WTC11 (cell line): ENCODE measurements around the gene KCNMA1. TPM values are rescaled to one million over a fixed set of nuclear protein-coding genes. Genes with fewer than 3 reads are reported as not detected.

Source experiments
- ATAC-seq: fragments of 200-7000 bp; cut with Tn5 transposase; 2 replicates; pipeline ENCODE4 v1.10.0; 2021; ENCODE audit warnings: mild to moderate bottlenecking, moderate library complexity
- CTCF ChIA-PET: fragments of 300-600 bp; sonication (Branson Sonifier 250); formaldehyde crosslinking; loops from one replicate; lab custom pipeline; 2021; ENCODE audit warnings: antibody characterized with exemption; lab: Charles Lee
- POLR2A ChIA-PET: fragments of 350-600 bp; sonication (Branson Sonifier 250); formaldehyde crosslinking; loops from one replicate; lab custom pipeline; 2021; ENCODE audit warnings: antibody characterized with exemption; lab: Charles Lee
- DNase-seq: peaks from one replicate; pipeline ENCODE4 v3.0.0; 2021; ENCODE audit warnings: low spot score
- H3K27ac Mint-ChIP-seq: 2 replicates; pipeline ENCODE4 v1.8.0; 2021; ENCODE audit warnings: mixed read lengths
- H3K27me3 Mint-ChIP-seq: 2 replicates; pipeline ENCODE4 v1.8.0; 2021; ENCODE audit warnings: low read depth, mild to moderate bottlenecking, moderate library complexity, mixed read lengths
- H3K36me3 Mint-ChIP-seq: 2 replicates; pipeline ENCODE4 v1.8.0; 2021; ENCODE audit warnings: mixed read lengths
- H3K4me1 Mint-ChIP-seq: 2 replicates; pipeline ENCODE4 v1.8.0; 2022; ENCODE audit warnings: mixed read lengths
- H3K4me3 Mint-ChIP-seq: 2 replicates; pipeline ENCODE4 v1.8.0; 2021; ENCODE audit warnings: mild to moderate bottlenecking, moderate library complexity, mixed read lengths
- H3K9me3 Mint-ChIP-seq: 2 replicates; pipeline ENCODE4 v1.8.0; 2021; ENCODE audit warnings: mixed read lengths
- ARID4B ChIP-seq: sonication (generic); formaldehyde crosslinking; IDR thresholded peaks from 2 replicates; pipeline ENCODE4 v1.8.0; 2023; ENCODE audit warnings: missing genetic modification reagents, mild to moderate bottlenecking, borderline replicate concordance
- CREM ChIP-seq: sonication (generic); formaldehyde crosslinking; IDR thresholded peaks from 2 replicates; pipeline ENCODE4 v1.8.1; 2022; ENCODE audit warnings: mild to moderate bottlenecking, missing genetic modification reagents, moderate library complexity
- MYBL2 ChIP-seq: sonication (generic); formaldehyde crosslinking; IDR thresholded peaks from 2 replicates; pipeline ENCODE4 v1.8.1; 2023; ENCODE audit warnings: mild to moderate bottlenecking, moderate library complexity, missing genetic modification reagents
- PREB ChIP-seq: sonication (generic); formaldehyde crosslinking; IDR thresholded peaks from 2 replicates; pipeline ENCODE4 v1.8.1; 2022; ENCODE audit warnings: mild to moderate bottlenecking, missing genetic modification reagents, moderate library complexity, borderline replicate concordance
- SMAD3 ChIP-seq: sonication (generic); formaldehyde crosslinking; IDR thresholded peaks from 2 replicates; pipeline ENCODE4 v1.8.0; 2022; ENCODE audit warnings: missing genetic modification reagents, mild to moderate bottlenecking, borderline replicate concordance
- SMAD4 ChIP-seq: sonication (generic); formaldehyde crosslinking; IDR thresholded peaks from 2 replicates; pipeline ENCODE4 v1.8.0; 2022; ENCODE audit warnings: mild to moderate bottlenecking, missing genetic modification reagents
- SOX15 ChIP-seq: fragments of 250-450 bp; sonication (Bioruptor Pico); IDR thresholded peaks from 2 replicates; pipeline ENCODE4 v1.9.0; 2021; ENCODE audit warnings: mild to moderate bottlenecking
- TCF7 ChIP-seq: sonication (generic); formaldehyde crosslinking; IDR thresholded peaks from 2 replicates; pipeline ENCODE4 v1.8.0; 2022; ENCODE audit warnings: mild to moderate bottlenecking, low read depth, missing genetic modification reagents, moderate library complexity
- TEAD4 ChIP-seq: sonication (generic); formaldehyde crosslinking; IDR thresholded peaks from 2 replicates; pipeline ENCODE4 v1.8.0; 2022; ENCODE audit warnings: mild to moderate bottlenecking, missing genetic modification reagents
- ZNF121 ChIP-seq: sonication (generic); formaldehyde crosslinking; IDR thresholded peaks from 2 replicates; pipeline ENCODE4 v1.8.0; 2023; ENCODE audit warnings: missing genetic modification reagents
- ZNF219 ChIP-seq: sonication (generic); formaldehyde crosslinking; IDR thresholded peaks from 2 replicates; pipeline ENCODE4 v1.8.0; 2023; ENCODE audit warnings: missing genetic modification reagents, mild to moderate bottlenecking, borderline replicate concordance
- ZNF232 ChIP-seq: sonication (generic); formaldehyde crosslinking; IDR thresholded peaks from 2 replicates; pipeline ENCODE4 v1.8.0; 2022; ENCODE audit warnings: mild to moderate bottlenecking, missing genetic modification reagents
- ZNF423 ChIP-seq: fragments of 250-450 bp; sonication (Bioruptor Pico); IDR thresholded peaks from 2 replicates; pipeline ENCODE4 v2.1.2; 2022; ENCODE audit warnings: mild to moderate bottlenecking, moderate library complexity
- ZSCAN18 ChIP-seq: fragments of 250-450 bp; sonication (Bioruptor Pico); IDR thresholded peaks from 2 replicates; pipeline ENCODE4 v2.1.2; 2022; ENCODE audit warnings: mild to moderate bottlenecking, moderate library complexity
- total RNA-seq: library from RNA; stranded (reverse); gene quantifications from 3 replicates; pipeline ENCODE4 v1.2.3, GENCODE V29; 2021

The KCNMA1 gene
- total RNA-seq, 1 experiment from 2014 or later: 7.3 TPM

GRCh38 chr10:76910184-76910962 lies 727.2 kb downstream of the KCNMA1 start (continued):
- TF ChIP-seq ARID4B (CRISPR knock-in tag) (no peak), TEAD4 (CRISPR knock-in tag) (no peak), SMAD4 (no peak), CREM (CRISPR knock-in tag) (no peak), ZNF219 (CRISPR knock-in tag) (no peak)

GRCh38 chr10:76906256-76906655 lies 731.4 kb downstream of the KCNMA1 start:
- DNase-seq (no peak), ATAC-seq (no peak)
- TF ChIP-seq SOX15 (CRISPR knock-in tag) (no peak), ZNF232 (no peak), PREB (CRISPR knock-in tag) (no peak), SMAD3 (CRISPR knock-in tag) (no peak), ZSCAN18 (CRISPR knock-in tag) (no peak), ZNF423 (CRISPR knock-in tag) (no peak), TCF7 (CRISPR knock-in tag) (no peak), ZNF121 (CRISPR knock-in tag) (no peak)
- Mint-ChIP-seq H3K4me3 (no peak overlapping the region), H3K4me1 (no peaks in the 10 kb centered on the region), H3K9me3 (peaks cover 14% of the 10 kb centered on the region), H3K27me3 (peaks cover 3% of the 10 kb centered on the region), H3K36me3 (no peaks in the 10 kb centered on the region), H3K27ac (no peak overlapping the region)
- POLR2A ChIA-PET: no interaction called here
- CTCF ChIA-PET: interaction anchor here (0.7 kb wide), 1 partner anchor 99 kb away, joined by 3 read pairs; no protein-coding TSS in a partner anchor

- H3K4me3 Mint-ChIP-seq: no peak overlapping the region
- no peak for ATAC-seq
- ChIA-PET CTCF (no interaction called here), POLR2A (no interaction called here)
- peaks cover 14% of the 10 kb centered on the region for H3K9me3 Mint-ChIP-seq
- H3K27me3 Mint-ChIP-seq: peaks cover 3% of the 10 kb centered on the region
- no peaks in the 10 kb centered on the region for H3K36me3 Mint-ChIP-seq
- no peak overlapping the region for H3K27ac Mint-ChIP-seq
- TF ChIP-seq MYBL2 (CRISPR knock-in tag): no peak
- no peak for DNase-seq
- H3K4me1 Mint-ChIP-seq: no peaks in the 10 kb centered on the region
These were observed 732.4 kb downstream of the KCNMA1 start for GRCh38 chr10:76905251-76905650.
